Esophagus squamous epithelium (tissue), 4 donors: ENCODE data around the gene MTF1.

Experiments
- POLR2A ChIP-seq, 4 donors: fragments of 450-650 bp; IDR thresholded peaks; one replicate each; pipeline ENCODE4 v1.6.1; 2017; ENCODE audit warnings: antibody characterized with exemption in 4 of 4, mild to moderate bottlenecking in 4 of 4, moderate library complexity in 3 of 4
- TF ChIP-seq, protein P1 (sequence below), 6 experiments: fragments of 450-650 bp in 4 of 6; fragments of 200-600 bp in 2 of 6; sonication (generic) in 2 of 6; IDR thresholded peaks; one replicate each; pipeline ENCODE4 v1.5.1; 2016 to 2019; ENCODE audit warnings: antibody characterized with exemption in 6 of 6, mild to moderate bottlenecking in 4 of 6, moderate library complexity in 4 of 6

DNA sequence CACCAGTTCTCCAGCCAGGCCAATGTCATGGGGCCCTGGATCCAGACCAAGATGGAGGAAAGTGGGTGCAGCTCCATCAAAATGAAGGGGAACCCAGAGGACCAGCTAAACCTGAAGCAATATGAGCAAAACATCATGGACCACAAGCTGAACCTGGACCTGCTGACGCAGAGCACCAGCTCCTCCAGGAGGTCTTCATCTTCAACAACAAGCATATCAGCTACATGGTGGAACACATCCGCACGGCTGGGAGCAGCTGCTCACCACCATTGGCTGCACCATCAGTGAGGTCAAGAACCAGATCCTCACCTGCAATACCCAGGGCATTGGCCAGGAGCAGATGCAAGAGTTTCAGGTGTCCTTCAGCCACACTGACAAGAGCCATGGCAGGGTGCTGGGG is 80.7 kb downstream of the MTF1 start:
- no peak for TF ChIP-seq POLR2A (IDR thresholded peaks at IDR 0.05)
- TF ChIP-seq, protein P1, sequence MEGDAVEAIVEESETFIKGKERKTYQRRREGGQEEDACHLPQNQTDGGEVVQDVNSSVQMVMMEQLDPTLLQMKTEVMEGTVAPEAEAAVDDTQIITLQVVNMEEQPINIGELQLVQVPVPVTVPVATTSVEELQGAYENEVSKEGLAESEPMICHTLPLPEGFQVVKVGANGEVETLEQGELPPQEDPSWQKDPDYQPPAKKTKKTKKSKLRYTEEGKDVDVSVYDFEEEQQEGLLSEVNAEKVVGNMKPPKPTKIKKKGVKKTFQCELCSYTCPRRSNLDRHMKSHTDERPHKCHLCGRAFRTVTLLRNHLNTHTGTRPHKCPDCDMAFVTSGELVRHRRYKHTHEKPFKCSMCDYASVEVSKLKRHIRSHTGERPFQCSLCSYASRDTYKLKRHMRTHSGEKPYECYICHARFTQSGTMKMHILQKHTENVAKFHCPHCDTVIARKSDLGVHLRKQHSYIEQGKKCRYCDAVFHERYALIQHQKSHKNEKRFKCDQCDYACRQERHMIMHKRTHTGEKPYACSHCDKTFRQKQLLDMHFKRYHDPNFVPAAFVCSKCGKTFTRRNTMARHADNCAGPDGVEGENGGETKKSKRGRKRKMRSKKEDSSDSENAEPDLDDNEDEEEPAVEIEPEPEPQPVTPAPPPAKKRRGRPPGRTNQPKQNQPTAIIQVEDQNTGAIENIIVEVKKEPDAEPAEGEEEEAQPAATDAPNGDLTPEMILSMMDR (IDR thresholded peaks at IDR 0.05) = no peak
